Measurements from ENCODE around the gene C1orf52. TPM values are rescaled to one million over a fixed set of nuclear protein-coding genes. Genes with fewer than 3 reads are reported as not detected.

Gene C1orf52
- total RNA-seq, 1 experiment from 2014 or later, result 44.5 TPM

GRCh38 chr1:85306236-85306635 lies 46.8 kb upstream of the C1orf52 start:
- H3K4me3 Mint-ChIP-seq, result no peak overlapping the region
- ChIA-PET CTCF (no interaction called here), POLR2A (no interaction called here)
- H3K9me3 Mint-ChIP-seq, result no peaks in the 10 kb centered on the region
- ATAC-seq (no peak), DNase-seq (ENCODE audit: low spot score) (no peak)
- H3K27ac Mint-ChIP-seq, result no peak overlapping the region
- peaks cover 18% of the 10 kb centered on the region for H3K4me1 Mint-ChIP-seq
- H3K27me3 Mint-ChIP-seq (ENCODE audit: low read depth), result peaks cover 3% of the 10 kb centered on the region; the same call in 1 of the 2 replicates
- H3K36me3 Mint-ChIP-seq, result no peaks in the 10 kb centered on the region
- TF ChIP-seq SMAD3 (CRISPR knock-in tag; IDR thresholded peaks at IDR 0.05; ENCODE audit: borderline replicate concordance) (no peak), ELF4 (CRISPR knock-in tag; IDR thresholded peaks at IDR 0.05; ENCODE audit: low read depth) (no peak), ESRRA (CRISPR knock-in tag; IDR thresholded peaks at IDR 0.05; ENCODE audit: borderline replicate concordance) (no peak), ZNF121 (CRISPR knock-in tag; IDR thresholded peaks at IDR 0.05) (no peak), SMAD4 (CRISPR knock-in tag; IDR thresholded peaks at IDR 0.05) (no peak), PRDM15 (CRISPR knock-in tag; IDR thresholded peaks at IDR 0.05) (no peak), ZNF263 (CRISPR knock-in tag; IDR thresholded peaks at IDR 0.05; ENCODE audit: low read depth) (no peak), CDX4 (CRISPR knock-in tag; IDR thresholded peaks at IDR 0.05; ENCODE audit: borderline replicate concordance) (no peak), NR2C2 (CRISPR knock-in tag; IDR thresholded peaks at IDR 0.05) (no peak), ATF6 (CRISPR knock-in tag; IDR thresholded peaks at IDR 0.05) (no peak), ZNF219 (CRISPR knock-in tag; IDR thresholded peaks at IDR 0.05; ENCODE audit: borderline replicate concordance) (no peak), JUN (CRISPR knock-in tag; IDR thresholded peaks at IDR 0.05) (no peak), TEAD4 (CRISPR knock-in tag; IDR thresholded peaks at IDR 0.05) (no peak), USF1 (CRISPR knock-in tag; IDR thresholded peaks at IDR 0.05) (no peak), ATF2 (CRISPR knock-in tag; IDR thresholded peaks at IDR 0.05; ENCODE audit: borderline replicate concordance, low read depth) (no peak), ZNF532 (CRISPR knock-in tag; IDR thresholded peaks at IDR 0.05; ENCODE audit: borderline replicate concordance) (no peak), SOX15 (CRISPR knock-in tag; IDR thresholded peaks at IDR 0.05) (no peak), PREB (CRISPR knock-in tag; IDR thresholded peaks at IDR 0.05; ENCODE audit: borderline replicate concordance) (no peak), ZNF416 (CRISPR knock-in tag; IDR thresholded peaks at IDR 0.05) (no peak), ARID4B (CRISPR knock-in tag; IDR thresholded peaks at IDR 0.05; ENCODE audit: borderline replicate concordance) (no peak)
